ENCODE data around the gene USP8. TPM values are rescaled to one million over a fixed set of nuclear protein-coding genes. Genes with fewer than 3 reads are reported as not detected.

Gene USP8
- total and polyA plus RNA-seq, 2 of the 4 experiments (the other 2 are of a cell fraction) = 25.4 to 52.2 TPM

GRCh38 chr15:50415752-50416404 lies 8.3 kb upstream of the USP8 start:
- ChIA-PET POLR2A (ENCODE audit: unreplicated experiment) (no interaction called here), CTCF (no interaction called here)
- Histone ChIP-seq H4K8ac (ENCODE audit: low read depth in 2 of 2, low read length in 2 of 2) (no peak overlapping the region), H3K14ac (replicated peaks; ENCODE audit: low read depth, low read length) (no peak overlapping the region; the same call in 1 of the 2 replicates), H2AFZ (replicated peaks; ENCODE audit: low read length, poor library complexity) (no peak overlapping the region), H3K4me1 (ENCODE audit: control insufficient read depth, insufficient read depth, low read length) (no peaks in the 10 kb centered on the region), H3K9me1 (ENCODE audit: insufficient read depth, low read length) (no peaks in the 10 kb centered on the region), H3K23ac (ENCODE audit: low read depth, low read length) (no peak overlapping the region), H3K4ac (ENCODE audit: low read depth, low read length) (no peak overlapping the region), H3K56ac (ENCODE audit: extremely low read depth, insufficient read depth, low read length) (no peak overlapping the region), H2BK15ac (ENCODE audit: low read depth, low read length) (no peak overlapping the region), H3K4me3 (ENCODE audit: insufficient read depth, low read depth, low read length) (no peak overlapping the region), H4K20me1 (ENCODE audit: insufficient read depth, low read length) (no peaks in the 10 kb centered on the region), H3K36me3 (ENCODE audit: control insufficient read depth, insufficient read depth, low read length) (no peaks in the 10 kb centered on the region), H3K27me3 (ENCODE audit: control insufficient read depth, insufficient read depth, low read length) (peaks cover 1% of the 10 kb centered on the region), H3K79me1 (ENCODE audit: low read depth in 1 of 2, low read length in 2 of 2) (no peaks in the 10 kb centered on the region), H3K9ac (ENCODE audit: low read depth, low read length) (no peak overlapping the region), H4K91ac (ENCODE audit: insufficient read depth, low read depth, low read length) (no peak overlapping the region), H2BK5ac (ENCODE audit: low read depth, low read length, poor library complexity, severe bottlenecking) (no peak overlapping the region), H2BK20ac (ENCODE audit: low read depth, low read length) (no peak overlapping the region), H2AK9ac (replicated peaks; ENCODE audit: low read depth, low read length, poor library complexity) (no peak overlapping the region), H3K18ac (ENCODE audit: low read depth, low read length) (no peak overlapping the region), H2AK5ac (ENCODE audit: low read depth, low read length) (no peak overlapping the region), H3K9me3 (ENCODE audit: control insufficient read depth, insufficient read depth, low read length) (no peaks in the 10 kb centered on the region), H3K27ac (ENCODE audit: insufficient read depth, low read length) (no peak overlapping the region), H3K4me2 (ENCODE audit: low read depth, low read length) (no peak overlapping the region), H4K5ac (ENCODE audit: low read depth, low read length) (no peak overlapping the region), H2BK120ac (ENCODE audit: low read depth, low read length) (no peak overlapping the region)
- ATAC-seq (ENCODE audit: low read depth) (peak; percentile 37; the same call in 1 of the 2 replicates), DNase-seq (peak; percentile 37)
- dilution Hi-C loops (cut with HindIII; ENCODE audit: low sequenced_read_pairs, unreplicated experiment) (no loop called here), in situ Hi-C loops (cut with MboI; ENCODE audit: low sequenced_read_pairs) (no loop called here), intact Hi-C loops (cut with micrococcal nuclease) (no loop called here)
- WGBS, 2 experiments (ENCODE audit: extremely low coverage in 2 of 2, insufficient read length in 1 of 2) = no CpG with 5 or more reads among the region's 3 CpGs
- TF ChIP-seq NFE2L2 (IDR thresholded peaks at IDR 0.05; ENCODE audit: low read depth, low read length) = no peak
- no peak for TF ChIP-seq FOS (IDR thresholded peaks at IDR 0.05; ENCODE audit: low read depth, low read length)
- no peak for TF ChIP-seq POLR2A (IDR thresholded peaks at IDR 0.05; ENCODE audit: low read depth, low read length)
- no peak for TF ChIP-seq SMC3 (IDR thresholded peaks at IDR 0.05; ENCODE audit: low read depth, low read length)
- TF ChIP-seq RCOR1 (IDR thresholded peaks at IDR 0.05; ENCODE audit: insufficient replicate concordance, low read length) = no peak
- TF ChIP-seq RFX5 (IDR thresholded peaks at IDR 0.05; ENCODE audit: low read depth, low read length) = no peak
- no peak for TF ChIP-seq BHLHE40 (IDR thresholded peaks at IDR 0.05; ENCODE audit: low read depth, low read length)
- TF ChIP-seq CEBPB (IDR thresholded peaks at IDR 0.05; ENCODE audit: low read depth, low read length) = no peak
- TF ChIP-seq USF2 (IDR thresholded peaks at IDR 0.05; ENCODE audit: low read depth, low read length) = no peak
- no peak for TF ChIP-seq CHD1 (IDR thresholded peaks at IDR 0.05; ENCODE audit: low read depth, low read length)
- TF ChIP-seq MXI1 (IDR thresholded peaks at IDR 0.05; ENCODE audit: borderline replicate concordance, low read depth, low read length) = no peak
- no peak for TF ChIP-seq CTCF (conservative IDR thresholded peaks at IDR 0.05; ENCODE audit: low read depth, low read length)
- no peak for TF ChIP-seq MAZ (IDR thresholded peaks at IDR 0.05; ENCODE audit: borderline replicate concordance, low read depth, low read length)
- no peak for TF ChIP-seq MAFK (IDR thresholded peaks at IDR 0.05; ENCODE audit: low read depth, low read length)
- no peak for TF ChIP-seq RAD21 (IDR thresholded peaks at IDR 0.05; ENCODE audit: low read length)
- TF ChIP-seq ELK1 (IDR thresholded peaks at IDR 0.05; ENCODE audit: borderline replicate concordance, low read depth, low read length) = no peak
- no TSS peak for BruUV-seq (replicated peaks)
